ENCODE results near the gene CYP46A1.

DNA sequence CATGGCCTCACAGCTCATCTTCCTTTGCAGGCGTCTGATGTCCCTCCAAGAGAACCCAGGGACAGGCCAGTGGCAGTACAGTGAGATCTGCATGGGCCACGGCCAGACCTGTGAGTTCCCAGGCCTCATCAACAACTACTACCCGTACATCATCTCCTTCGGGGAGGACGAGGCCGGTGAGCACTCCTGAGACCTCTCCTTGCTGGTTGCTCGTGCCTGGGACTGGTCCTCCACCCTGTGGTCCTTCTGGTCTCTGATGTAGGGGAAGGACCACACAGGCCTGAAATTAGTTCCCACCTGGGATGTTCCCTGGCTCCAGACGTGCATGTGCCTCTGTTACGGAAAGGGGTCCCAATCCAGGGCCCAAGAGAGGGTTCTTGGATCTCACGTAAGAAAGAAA is 21.3 kb upstream of the CYP46A1 start:
- TF ChIP-seq EZH2 (IDR thresholded peaks at IDR 0.05; ENCODE audit: insufficient read depth, poor library complexity, severe bottlenecking) (no peak), EZH2phosphoT487 (IDR thresholded peaks at IDR 0.05; ENCODE audit: insufficient read depth, low read depth) (no peak)

Data from GM23248 (cell line).